HG03469 (cell line): Measurements from ENCODE around the gene LBHD1.
"Not testable (repeated sequence)": the region's sequence is repeated elsewhere in the genome, so short reads cannot be mapped to it uniquely, and the experiment has no call there.

Source experiments
- ATAC-seq: cut with Tn5 transposase; IDR thresholded peaks from one replicate; pipeline ENCODE4 v1.9.1; 2021; ENCODE audit warnings: mild to moderate bottlenecking, moderate library complexity, moderate number of reproducible peaks; ENCODE audit not compliant: unreplicated experiment

Gene LBHD1

DNA sequence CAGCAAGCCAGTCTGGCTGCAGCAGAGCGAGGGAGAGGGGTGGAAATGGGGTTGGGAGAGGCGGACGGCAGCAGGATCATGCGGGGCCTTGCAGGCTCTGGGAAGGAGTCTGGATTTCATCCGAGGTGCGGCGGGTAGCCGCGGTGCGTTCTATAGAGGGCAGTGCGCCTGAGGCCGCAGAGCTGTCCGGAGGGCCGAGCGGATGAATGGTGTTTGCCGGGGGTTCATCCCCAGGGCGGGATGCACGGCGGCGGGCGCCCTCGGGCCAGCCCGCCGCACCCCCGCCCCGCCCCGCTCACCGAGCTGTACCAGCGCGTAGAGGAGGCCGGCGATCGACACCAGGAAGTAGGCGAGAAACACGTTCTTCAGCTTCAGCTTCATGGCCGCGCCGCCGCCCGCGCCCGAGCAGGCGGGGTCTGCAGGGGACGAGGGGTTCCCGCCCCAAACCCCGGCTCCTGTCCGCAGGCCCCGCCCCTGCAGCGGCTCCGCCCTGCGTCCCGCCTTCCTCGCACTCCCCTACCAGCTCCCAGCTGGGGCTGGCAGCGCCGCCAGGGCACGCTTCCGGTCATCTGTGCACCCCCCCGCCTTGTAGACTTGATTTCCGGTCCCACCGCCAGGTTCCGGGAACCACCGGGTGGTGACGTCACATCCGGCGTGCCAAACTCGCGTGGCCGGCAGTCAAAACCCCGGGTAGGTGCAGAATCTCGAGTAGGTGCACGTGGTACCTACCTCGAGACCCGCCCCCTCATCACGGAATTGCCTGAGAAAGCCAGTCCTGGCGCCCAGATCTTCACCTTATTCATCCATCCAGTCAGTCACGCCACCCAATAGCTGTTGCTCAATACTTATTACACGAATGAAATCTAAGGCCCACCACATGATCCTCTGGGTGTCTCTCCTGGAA is 50.2 kb downstream of the LBHD1 start, which contains the start of gene B3GAT3:
B3GAT3 (minus strand) TSS at position 420 of the 904 bp plus-strand sequence; CDS start at position 381, 39 bp downstream.
- ATAC-seq: peak; percentile 84

DNA sequence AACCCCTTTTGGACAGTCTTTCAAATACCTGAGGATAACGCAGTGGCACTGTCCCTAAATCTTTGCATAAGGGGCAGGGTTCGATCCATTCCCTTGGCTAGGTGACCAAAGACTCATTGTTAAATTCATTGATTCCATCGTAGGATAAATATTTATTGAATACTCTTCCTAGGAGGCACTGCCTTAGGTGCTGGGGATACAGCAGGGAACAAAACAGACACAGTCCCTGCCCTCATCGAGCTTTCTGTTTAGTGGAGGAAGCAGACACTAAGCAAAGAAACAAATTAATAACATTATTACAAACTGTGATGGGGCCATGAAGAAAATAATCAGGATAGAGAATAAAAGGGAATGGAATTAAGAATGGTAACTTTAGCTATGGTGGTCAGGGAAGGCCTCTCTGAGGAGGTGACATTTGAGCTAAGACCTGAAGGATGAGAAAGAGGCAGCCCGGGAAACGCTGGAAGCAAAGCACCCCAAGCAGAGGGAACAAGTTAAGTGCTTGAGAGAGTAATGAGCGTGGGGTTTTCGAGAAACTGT is 51.0 kb downstream of the LBHD1 start:
- no peak for ATAC-seq

DNA sequence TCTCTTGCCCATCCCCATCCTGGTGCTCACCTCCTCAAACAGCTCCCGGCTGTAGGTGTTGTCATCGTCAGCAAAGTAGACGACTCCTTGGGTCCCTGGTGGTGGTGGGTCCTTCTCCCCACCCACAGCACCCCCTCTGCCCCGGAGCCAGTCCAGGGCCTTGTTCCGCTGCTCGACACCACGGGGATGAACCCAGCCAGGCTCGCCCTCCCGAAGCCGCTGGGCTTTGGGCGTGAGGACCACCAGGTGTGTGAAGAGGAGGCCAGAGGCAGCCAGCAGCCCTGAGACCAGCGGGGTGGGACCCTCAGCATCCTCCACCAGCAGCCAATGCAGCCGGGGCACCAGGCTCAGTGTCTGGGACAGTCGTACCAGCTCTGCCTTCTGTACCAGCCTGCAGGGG is 55.1 kb downstream of the LBHD1 start:
- ATAC-seq: not testable (repeated sequence)

DNA sequence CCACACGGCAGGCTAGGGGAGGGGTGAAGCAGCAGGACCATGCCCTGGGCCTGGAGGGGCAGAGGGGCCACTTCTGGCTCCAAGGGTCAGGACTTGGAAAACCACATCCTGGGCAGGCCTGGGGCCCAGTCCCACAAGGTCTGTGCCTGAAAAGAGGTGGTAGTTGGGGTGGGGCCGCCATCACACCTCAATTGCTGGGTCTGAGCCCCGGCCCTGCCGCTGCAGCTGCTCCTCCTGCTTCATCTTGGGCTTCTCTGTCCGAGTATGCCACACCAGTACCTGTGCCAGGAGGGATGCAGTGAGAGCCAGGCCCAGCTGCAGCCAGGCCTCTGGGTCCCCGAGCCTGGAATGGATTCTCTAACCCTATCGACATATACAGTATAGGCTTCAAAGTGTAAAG is 56.5 kb downstream of the LBHD1 start:
- ATAC-seq: no peak

DNA sequence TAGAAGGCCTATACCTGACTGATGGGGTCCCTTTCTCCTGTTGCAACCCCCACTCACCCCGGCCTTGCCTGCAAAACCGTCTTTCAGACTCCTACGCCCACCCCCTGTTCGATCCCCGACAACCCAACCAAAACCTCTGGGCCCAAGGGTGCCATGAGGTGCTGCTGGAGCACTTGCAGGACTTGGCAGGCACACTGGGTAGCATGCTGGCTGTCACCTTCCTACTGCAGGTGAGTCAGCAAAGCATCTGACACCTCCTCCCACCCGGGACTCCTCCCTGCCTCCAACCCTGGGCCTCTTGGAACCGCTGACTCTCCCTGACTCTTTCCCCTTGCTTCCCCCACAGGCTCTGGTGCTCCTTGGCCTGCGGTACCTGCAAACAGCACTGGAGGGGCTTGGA is 57.8 kb downstream of the LBHD1 start:
- no peak for ATAC-seq

DNA sequence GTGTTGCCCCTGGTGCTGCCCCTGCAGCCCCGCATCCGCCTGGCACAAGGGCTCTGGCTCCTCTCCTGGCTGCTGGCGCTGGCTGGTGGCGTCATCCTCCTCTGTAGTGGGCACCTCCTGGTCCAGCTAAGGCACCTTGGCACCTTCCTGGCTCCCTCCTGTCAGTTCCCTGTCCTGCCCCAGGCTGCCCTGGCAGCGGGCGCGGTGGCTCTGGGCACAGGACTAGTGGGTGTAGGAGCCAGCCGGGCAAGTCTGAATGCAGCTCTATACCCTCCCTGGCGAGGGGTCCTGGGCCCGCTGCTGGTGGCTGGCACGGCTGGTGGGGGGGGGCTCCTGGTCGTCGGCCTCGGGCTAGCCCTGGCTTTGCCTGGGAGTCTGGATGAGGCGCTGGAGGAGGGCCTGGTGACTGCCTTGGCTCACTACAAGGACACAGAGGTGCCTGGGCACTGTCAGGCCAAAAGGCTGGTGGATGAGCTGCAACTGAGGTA is 58.7 kb downstream of the LBHD1 start:
- peak; percentile 2 for ATAC-seq
